ENCODE measurements around the gene MRPS27.
"Not testable (repeated sequence)": the region's sequence is repeated elsewhere in the genome, so short reads cannot be mapped to it uniquely, and the experiment has no call there.

GRCh38 chr5:72171181-72171580 is 148.9 kb downstream of the MRPS27 start:
- not testable (repeated sequence) for TF ChIP-seq CTCF, POLR2A (IDR thresholded peaks at IDR 0.05)
